ENCODE measurements around the gene OSTM1. TPM values are rescaled to one million over a fixed set of nuclear protein-coding genes. Genes with fewer than 3 reads are reported as not detected.
"Not testable (repeated sequence)": the region's sequence is repeated elsewhere in the genome, so short reads cannot be mapped to it uniquely, and the experiment has no call there.

The OSTM1 gene
- total RNA-seq, 2 experiments from 2014 or later: 14.0 to 16.3 TPM

DNA sequence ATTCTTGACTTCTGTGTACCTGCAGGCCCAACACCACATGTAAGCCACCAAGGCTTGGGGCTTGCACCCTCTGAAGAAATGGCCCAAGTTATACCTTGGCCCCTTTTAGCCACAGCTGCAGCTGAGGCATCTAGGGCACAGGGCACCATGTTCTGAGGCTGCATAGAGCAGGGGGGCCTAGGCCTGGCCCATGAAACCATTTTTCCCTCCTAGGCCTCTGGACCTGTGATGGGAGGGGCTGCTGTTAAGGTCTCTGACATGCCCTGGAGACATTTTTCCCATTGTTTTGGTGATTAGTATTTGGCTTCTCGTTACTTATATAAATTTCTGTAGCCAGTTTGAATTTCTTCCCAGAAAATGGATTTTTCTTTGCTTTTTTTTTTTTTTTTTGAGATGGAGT is 66.2 kb downstream of the OSTM1 start:
- no peaks in the 10 kb centered on the region for H3K27me3 Mint-ChIP-seq
- no peak overlapping the region for H3K4me3 Mint-ChIP-seq
- H3K36me3 Mint-ChIP-seq: peaks cover 7% of the 10 kb centered on the region
- peaks cover 17% of the 10 kb centered on the region for H3K9me3 Mint-ChIP-seq
- ChIA-PET POLR2A (no interaction called here), CTCF (no interaction called here)
- intact Hi-C loops (cut with micrococcal nuclease): no loop called here
- no peak for DNase-seq
- H3K27ac Mint-ChIP-seq: no peak overlapping the region
- H3K4me1 Mint-ChIP-seq (ENCODE audit: low read depth): no peaks in the 10 kb centered on the region

DNA sequence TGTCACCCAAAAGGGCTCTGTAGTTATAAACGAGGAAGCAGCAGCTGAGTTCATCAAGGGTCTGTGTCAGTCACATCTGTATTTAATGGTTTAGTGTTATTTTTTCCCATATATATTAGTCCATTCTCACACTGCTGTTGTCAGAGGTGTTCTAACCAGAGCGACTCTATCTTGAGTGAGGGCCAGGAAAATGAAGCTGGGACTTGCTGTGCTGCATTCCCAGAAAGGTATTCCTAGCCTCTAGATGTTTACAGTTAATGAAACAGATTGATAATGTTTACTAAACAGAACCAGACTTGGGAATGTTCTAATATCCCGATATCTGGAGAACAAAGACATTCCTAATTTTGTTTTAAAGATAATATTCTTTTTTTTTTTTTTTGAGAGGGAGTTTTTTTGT is 68.6 kb downstream of the OSTM1 start:
- ChIA-PET POLR2A (no interaction called here), CTCF (no interaction called here)

DNA sequence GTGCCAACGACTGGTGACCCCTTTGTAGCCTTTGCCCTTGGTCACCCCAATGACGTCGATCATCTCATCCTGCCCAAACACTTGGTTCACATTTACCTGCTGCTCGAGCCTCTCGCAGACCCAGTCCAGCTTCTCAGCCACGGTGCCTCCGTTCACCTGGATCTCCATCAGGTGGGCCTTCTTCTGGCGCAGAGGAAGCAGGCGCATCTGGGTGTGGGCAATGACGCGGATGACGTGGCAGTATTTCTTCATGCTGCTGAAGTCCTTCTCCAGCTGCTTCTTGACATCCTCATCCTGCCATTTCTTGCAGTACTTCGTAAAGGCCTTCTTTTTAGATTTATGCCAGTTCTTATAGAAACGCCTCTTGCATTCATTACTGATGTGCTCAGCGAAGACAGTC is 69.7 kb downstream of the OSTM1 start:
- peaks cover 16% of the 10 kb centered on the region for H3K9me3 Mint-ChIP-seq
- peaks cover 2% of the 10 kb centered on the region for H3K27me3 Mint-ChIP-seq
- DNase-seq: no peak
- H3K36me3 Mint-ChIP-seq: peaks cover 7% of the 10 kb centered on the region
- H3K27ac Mint-ChIP-seq: no peak overlapping the region
- no peak overlapping the region for H3K4me3 Mint-ChIP-seq
- H3K4me1 Mint-ChIP-seq (ENCODE audit: low read depth): no peaks in the 10 kb centered on the region
- ChIA-PET CTCF (interaction anchor here (0.5 kb wide), 1 partner anchor 1626 kb away, joined by 3 read pairs; no protein-coding TSS in a partner anchor), POLR2A (no interaction called here)
- intact Hi-C loops (cut with micrococcal nuclease): no loop called here

More for the DNA sequence above, 68.6 kb downstream of the OSTM1 start:
- no peak overlapping the region for H3K27ac Mint-ChIP-seq
- H3K36me3 Mint-ChIP-seq: peaks cover 7% of the 10 kb centered on the region
- H3K27me3 Mint-ChIP-seq: peaks cover 2% of the 10 kb centered on the region
- peaks cover 17% of the 10 kb centered on the region for H3K9me3 Mint-ChIP-seq
- intact Hi-C loops (cut with micrococcal nuclease): no loop called here
- no peak overlapping the region for H3K4me3 Mint-ChIP-seq
- H3K4me1 Mint-ChIP-seq (ENCODE audit: low read depth): no peaks in the 10 kb centered on the region
- DNase-seq: no peak

DNA sequence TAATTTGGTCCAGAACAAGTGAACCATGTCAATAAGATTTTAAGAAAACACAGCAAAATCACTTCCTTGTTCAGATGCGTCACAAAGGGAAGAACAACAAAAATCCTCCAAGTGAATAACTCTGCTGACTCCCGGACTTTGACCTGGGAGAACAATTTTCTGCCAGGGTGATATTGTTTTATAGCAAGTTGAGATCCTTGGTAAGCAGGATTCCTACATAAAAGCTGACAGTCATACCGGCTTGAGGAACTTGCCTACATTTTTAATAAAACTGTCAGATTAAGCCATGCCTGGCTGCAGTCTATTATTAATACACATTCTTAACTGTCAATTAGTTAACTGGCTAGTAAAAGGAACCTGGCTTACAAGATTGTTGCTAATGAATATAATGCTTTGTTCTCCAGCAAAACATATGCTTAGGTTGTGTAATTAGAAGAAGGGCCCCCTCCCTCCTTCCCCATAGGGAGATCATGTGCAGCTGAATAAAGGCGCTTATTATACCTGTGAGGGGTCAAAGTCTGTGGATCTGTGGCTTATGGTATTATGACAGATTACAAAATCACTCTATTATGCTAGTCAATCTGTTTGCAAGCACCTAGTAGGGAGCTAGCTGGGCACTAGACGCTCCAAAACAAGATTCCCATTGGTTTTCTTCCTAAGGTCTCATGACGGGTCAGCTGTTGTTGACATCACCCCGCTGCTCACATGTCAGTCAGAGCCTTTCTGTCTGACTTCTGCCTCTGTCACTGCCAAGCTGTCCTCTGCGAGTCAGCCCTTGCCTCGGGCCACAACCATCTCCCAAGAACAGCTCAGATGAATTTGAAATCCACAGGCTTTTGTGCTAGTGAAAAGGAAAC is 71.9 kb downstream of the OSTM1 start:
- intact Hi-C loops (cut with micrococcal nuclease): no loop called here
- H3K4me1 Mint-ChIP-seq (ENCODE audit: low read depth): no peaks in the 10 kb centered on the region
- DNase-seq: no peak
- no peak overlapping the region for H3K27ac Mint-ChIP-seq
- ChIA-PET CTCF (no interaction called here), POLR2A (no interaction called here)
- H3K9me3 Mint-ChIP-seq: no peaks in the 10 kb centered on the region
- H3K4me3 Mint-ChIP-seq: no peak overlapping the region
- no peaks in the 10 kb centered on the region for H3K36me3 Mint-ChIP-seq
- H3K27me3 Mint-ChIP-seq: peaks cover 2% of the 10 kb centered on the region

DNA sequence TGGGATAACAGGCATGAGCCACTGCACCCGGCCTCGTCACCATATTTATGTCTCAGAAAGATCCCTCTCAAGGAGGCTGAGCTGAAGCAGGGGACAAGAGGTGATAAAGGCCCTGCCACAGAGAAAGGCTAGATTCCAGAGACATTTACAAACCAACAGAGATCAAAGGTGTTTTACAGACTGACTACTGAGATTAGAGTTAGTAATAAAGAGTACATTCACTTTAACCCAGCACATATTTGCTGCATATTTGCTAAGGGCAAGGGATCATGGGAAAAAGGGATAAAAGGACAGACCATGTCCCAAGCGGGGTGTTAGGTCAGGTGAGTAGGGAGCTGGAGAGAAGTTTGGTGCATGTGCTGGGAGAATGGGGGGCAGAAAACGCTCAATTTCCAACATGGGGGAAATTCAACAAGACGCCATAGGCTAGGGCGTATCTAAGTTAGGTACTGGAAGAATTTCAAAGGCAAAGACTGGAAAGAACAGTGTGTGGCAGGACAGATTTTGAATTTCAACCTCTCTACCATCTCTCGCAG is 72.8 kb downstream of the OSTM1 start:
- CTCF ChIA-PET: no interaction called here
- no peak overlapping the region for H3K27ac Mint-ChIP-seq
- no peak for DNase-seq
- no peaks in the 10 kb centered on the region for H3K36me3 Mint-ChIP-seq
- no peaks in the 10 kb centered on the region for H3K4me1 Mint-ChIP-seq (ENCODE audit: low read depth)
- intact Hi-C loops (cut with micrococcal nuclease): no loop called here
- POLR2A ChIA-PET: no interaction called here
- peaks cover 2% of the 10 kb centered on the region for H3K27me3 Mint-ChIP-seq
- H3K4me3 Mint-ChIP-seq: no peak overlapping the region
- H3K9me3 Mint-ChIP-seq: no peaks in the 10 kb centered on the region

DNA sequence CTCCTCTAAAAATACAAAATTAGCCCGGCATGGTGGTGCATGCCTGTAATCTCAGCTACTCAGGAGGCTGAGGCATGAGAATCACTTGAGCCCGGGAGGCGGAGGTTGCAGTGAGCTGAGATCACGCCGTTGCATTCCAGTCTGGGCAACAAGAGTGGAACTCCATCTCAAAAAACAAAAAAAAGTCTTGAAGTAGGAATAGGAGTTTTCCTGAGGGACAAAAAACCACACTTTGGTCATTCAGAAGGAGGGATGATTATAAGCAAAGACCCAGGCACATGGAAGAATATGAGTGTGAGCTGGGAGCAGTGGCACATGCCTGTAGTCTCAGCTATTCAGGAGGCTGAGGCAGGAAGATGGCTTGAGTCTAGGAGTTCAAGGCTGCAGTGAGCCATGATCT is 74.3 kb downstream of the OSTM1 start:
- CTCF ChIA-PET; H3K27ac Mint-ChIP-seq; H3K4me1 Mint-ChIP-seq (ENCODE audit: low read depth); DNase-seq; H3K27me3 Mint-ChIP-seq; intact Hi-C loops (cut with micrococcal nuclease); H3K4me3 Mint-ChIP-seq; H3K9me3 Mint-ChIP-seq; POLR2A ChIA-PET; H3K36me3 Mint-ChIP-seq: not testable (repeated sequence)

DNA sequence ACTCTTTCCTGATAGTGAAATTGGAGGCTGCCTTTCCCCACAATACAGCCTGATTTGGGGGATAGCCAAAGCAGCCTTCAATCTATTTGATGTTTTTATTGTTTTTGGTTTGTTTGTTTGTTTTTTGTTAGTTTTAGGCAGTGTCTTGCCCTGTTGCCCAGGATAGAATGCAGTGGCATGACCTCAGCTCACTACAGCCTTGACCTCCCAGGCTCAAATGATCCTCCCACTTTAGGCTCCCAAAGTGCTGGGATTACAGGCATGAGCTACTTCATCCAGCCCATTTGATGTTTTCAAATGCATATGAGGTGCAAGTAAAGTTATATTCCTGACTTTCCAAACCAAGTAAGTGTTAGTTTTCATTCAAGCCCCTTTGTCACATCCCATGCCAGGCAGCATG is 75.2 kb downstream of the OSTM1 start:
- ChIA-PET POLR2A (no interaction called here), CTCF (no interaction called here)
- Mint-ChIP-seq H3K4me3 (no peak overlapping the region), H3K4me1 (ENCODE audit: low read depth) (no peaks in the 10 kb centered on the region), H3K9me3 (no peaks in the 10 kb centered on the region), H3K36me3 (no peaks in the 10 kb centered on the region), H3K27ac (no peak overlapping the region), H3K27me3 (peaks cover 3% of the 10 kb centered on the region)
- DNase-seq: no peak
- intact Hi-C loops (cut with micrococcal nuclease): no loop called here

DNA sequence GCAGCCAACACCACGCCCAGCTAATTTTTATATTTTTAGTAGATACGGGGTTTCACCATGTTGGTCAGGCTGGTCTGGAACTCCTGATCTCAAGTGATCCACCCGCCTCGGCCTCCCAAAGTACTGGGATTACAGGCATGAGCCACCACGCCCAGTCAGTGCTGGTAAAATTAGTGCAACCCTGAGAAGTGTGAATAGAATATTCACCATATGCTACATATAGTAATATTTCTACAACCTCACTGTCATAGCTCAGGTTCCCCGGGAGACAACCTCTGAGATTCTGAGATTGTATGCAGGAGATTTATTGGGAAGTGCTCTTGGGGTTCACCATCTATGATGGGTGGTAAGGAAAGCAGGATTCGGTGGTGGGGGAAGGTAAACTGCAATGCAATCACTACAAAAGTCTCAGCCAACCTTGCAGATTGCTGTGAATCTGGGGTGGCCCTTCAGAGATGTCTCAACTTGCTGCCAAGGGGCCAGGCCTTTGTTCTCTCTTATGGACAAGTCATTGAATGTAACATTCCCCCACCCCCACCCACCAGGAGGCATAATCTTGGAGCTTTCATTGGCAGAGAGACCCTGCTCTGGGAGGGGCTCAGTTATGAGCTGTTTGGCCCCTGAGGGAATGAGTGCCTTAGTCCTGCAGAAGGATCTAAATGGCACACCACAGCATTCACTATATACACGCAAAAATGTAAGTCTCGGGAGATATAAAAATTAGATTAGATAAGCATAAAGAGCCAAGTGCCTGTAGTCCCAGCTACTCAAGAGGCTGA is 82.6 kb downstream of the OSTM1 start:
- CTCF ChIA-PET: no interaction called here
- DNase-seq: no peak
- H3K27me3 Mint-ChIP-seq: peaks cover 3% of the 10 kb centered on the region
- H3K4me1 Mint-ChIP-seq (ENCODE audit: low read depth): no peaks in the 10 kb centered on the region
- H3K4me3 Mint-ChIP-seq: no peak overlapping the region
- H3K9me3 Mint-ChIP-seq: no peaks in the 10 kb centered on the region
- intact Hi-C loops (cut with micrococcal nuclease): no loop called here
- H3K36me3 Mint-ChIP-seq: no peaks in the 10 kb centered on the region
- POLR2A ChIA-PET: no interaction called here
- H3K27ac Mint-ChIP-seq: no peak overlapping the region

Other genes with a start within 250 kb of the OSTM1 start
- gene SEC63, start 116.5 kb downstream of the OSTM1 start, total RNA-seq: 10 to 100 TPM; 90.6 to 95.9 TPM
- not detected for gene NR2E1, start 91.3 kb upstream of the OSTM1 start, total RNA-seq
- gene SNX3, start 186.3 kb upstream of the OSTM1 start, total RNA-seq: 10 to 100 TPM; 78.6 to 80.4 TPM
- 1 to 10 TPM; 5.3 to 6.3 TPM for gene AFG1L, start 220.3 kb upstream of the OSTM1 start, total RNA-seq